ENCODE data around the gene AFTPH.

The AFTPH gene

DNA sequence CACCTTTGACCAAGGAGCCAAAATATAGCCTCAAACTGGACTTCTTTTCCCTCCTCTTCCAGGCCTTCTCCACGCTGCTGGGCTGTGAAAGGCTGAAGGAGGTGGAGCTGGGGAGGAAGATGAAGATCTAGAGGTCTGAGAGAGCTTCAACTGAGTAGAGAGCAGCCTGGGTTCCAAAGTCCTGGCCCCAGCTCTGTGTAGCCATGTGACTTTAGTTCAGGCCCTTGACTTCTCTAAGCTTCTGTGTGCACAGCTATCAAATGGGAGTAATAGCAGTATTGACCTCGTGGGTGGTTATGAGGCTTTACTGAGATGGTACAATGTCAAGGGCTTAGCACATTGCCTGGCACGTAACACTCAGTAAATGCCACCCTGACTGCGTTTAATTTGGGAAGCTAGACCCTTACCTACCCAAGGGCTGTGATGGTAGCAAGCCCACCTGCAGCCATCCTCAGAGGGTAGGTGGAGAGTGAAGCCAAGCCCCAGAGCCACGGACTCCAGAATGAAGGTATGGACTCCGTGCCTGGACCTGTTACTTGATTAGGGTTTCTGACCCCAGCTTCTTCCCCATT lies 91.2 kb downstream of the AFTPH start:
- no peak for DNase-seq

- DNase-seq, result no peak
Measured at GRCh38 chr2:64615844-64616536, 91.9 kb downstream of the AFTPH start.

DNA sequence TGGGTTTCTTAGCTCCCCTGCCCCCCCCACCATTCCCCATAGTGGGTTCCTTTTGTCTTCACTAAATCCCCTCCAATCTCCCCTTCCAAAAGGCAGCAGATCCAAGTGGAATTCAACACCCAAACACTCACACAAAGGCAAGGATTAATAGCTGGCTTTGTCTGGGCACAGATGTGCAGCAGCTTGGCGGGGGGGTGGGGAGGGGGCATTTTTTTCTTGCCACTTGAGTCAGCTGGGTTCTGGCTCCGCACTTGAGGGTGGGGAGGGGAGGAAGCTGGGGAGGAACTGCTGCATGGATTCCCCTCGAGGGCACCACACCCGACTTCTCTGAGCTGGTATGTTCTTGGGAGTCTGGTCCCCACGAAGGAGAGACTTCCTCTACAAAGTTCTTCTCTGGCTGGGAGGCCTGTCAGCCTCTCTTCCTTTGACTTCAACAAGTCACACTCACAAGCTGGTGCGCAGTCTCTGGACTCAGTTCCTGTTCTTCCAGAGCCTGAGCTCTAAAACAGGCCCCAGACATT lies 93.6 kb downstream of the AFTPH start:
- DNase-seq, result no peak

DNA sequence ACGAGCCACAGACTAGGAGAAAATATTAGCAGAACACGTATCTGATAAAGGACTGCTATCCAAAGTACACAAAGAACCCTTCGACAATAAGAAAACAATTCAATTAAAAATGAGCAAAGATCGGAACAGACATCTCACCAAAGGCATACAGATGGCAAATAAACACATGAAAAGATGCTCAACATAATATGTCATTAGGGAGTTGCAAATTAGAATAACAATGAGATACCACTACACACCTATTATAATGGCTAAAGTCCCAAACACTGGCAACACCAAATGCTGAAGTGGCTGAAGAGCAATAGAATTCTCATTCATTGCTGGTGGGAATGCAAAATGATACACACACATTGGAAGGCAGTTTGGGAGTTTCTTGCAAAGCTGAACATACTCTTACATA lies 96.5 kb downstream of the AFTPH start:
- no peak for DNase-seq

- DNase-seq, result no peak
Measured at GRCh38 chr2:64622443-64623241, 98.5 kb downstream of the AFTPH start.

DNA sequence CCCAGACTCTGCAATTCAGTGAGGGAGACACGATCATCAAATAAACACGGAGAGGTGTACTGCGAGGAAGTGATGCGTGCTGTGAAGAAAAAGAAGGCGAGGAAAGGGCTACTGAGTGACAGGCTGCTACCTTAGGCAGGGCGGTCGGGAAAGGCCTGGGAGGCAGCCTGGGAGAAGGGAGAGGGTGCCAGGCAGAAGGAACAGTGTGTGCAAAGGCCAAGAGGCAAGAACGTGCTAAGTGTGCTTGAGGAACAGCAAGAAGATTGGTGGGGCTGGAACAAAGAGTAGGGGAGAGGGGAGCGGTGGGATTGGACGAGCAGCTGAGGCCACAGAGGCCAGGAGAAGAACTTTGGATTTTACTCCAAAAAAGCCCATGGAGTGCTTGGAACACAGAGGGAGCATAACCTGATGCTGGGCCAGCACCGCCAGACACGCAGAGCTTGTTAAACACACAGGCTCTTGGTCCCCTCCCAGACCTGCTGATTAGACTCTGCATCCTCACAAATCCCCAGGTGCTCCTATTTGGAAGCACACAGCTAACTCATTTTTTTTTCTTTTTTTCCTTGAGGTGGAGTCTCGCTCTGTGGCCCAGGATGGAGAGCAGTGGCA lies 99.2 kb downstream of the AFTPH start:
- DNase-seq, result no peak

DNA sequence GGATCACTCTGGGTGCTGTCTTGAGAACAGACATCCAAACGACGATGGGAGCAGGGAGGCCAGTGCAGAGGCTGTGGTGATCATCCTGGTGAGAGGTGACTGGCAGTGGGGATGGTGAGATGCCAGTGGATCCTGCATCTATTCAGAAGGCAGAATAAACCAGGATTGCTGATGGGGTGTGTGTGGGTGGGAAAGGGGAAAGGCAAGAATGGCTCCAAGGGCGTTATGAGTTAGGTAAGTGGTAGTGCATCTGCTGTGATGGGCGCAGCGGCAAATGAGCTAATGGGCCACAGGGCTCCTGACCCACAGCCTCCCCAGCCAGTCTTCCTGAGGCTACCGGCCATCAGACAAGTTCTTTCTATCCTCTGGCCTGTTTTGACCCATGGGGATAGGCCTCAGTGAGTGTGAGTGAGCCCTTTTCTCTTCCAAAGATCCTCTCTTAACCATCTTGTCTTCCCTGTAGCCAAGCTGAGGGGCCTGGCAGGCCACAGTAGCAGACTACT lies 100.0 kb downstream of the AFTPH start:
- no peak for DNase-seq

- no peak for DNase-seq
Measured at GRCh38 chr2:64624862-64625261, 100.7 kb downstream of the AFTPH start.

GRCh38 chr2:64625299-64626145 lies 101.4 kb downstream of the AFTPH start:
- DNase-seq, result no peak

DNA sequence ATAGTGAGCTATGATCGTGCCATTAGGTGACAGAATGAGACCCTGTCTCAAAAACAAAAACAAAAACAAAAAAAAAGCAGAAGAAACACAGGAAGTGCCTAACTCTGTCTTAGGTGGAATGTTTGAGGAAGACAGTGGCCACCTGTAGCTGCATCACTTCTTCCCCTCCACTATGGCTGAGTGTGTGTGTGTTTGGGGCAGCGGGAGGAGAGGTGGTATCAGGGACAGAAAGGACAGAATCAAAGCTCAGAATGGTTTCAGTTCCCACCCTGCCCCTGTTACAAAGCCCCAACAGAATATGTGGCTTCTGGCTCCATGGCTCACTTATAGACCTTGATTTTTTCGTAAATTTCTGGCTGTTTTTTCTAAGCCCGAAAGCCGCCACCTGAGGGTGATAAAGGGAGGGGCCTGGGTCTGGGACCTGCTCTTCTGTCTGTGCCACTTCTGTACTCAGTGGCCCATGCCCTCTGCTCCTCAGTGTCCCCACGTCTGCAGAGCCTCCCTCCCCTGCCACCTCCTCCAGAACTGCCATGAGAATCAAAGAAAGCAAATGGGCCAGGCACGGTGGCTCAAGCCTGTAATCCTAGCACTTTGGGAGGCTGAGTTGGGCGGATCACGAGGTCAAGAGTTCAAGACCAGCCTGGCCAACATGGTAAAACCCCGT lies 102.2 kb downstream of the AFTPH start:
- DNase-seq, result no peak

GRCh38 chr2:64626963-64627760 lies 103.0 kb downstream of the AFTPH start:
- peak; percentile 78 for DNase-seq

- no peak for DNase-seq
Measured at GRCh38 chr2:64627860-64628841, 104.0 kb downstream of the AFTPH start.

DNA sequence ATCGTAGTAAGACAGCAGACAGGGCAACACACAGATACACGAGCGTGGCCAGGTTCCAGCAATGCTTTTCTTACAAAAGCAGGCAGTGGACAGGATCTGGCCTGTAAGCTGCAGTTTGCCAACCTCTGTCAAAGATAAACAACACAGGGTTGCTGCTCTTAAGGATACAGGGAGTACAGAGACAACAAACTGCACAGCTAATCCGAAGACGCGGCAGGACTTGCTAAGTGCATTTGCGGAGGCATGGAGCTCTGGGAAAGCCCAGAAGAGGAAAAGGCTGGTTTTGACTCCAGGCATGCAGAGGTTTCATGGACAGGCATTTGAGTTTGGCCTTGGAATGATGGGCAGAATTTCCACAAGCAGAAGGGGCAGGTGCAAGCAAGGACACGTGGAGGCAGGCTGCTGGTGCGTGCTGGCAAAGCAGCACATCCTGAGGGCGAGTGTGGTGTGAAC lies 105.2 kb downstream of the AFTPH start:
- DNase-seq, result peak; percentile 16

GRCh38 chr2:64629875-64630274 lies 105.7 kb downstream of the AFTPH start:
- no peak for DNase-seq

GRCh38 chr2:64630752-64631151 lies 106.6 kb downstream of the AFTPH start:
- no peak for DNase-seq

DNA sequence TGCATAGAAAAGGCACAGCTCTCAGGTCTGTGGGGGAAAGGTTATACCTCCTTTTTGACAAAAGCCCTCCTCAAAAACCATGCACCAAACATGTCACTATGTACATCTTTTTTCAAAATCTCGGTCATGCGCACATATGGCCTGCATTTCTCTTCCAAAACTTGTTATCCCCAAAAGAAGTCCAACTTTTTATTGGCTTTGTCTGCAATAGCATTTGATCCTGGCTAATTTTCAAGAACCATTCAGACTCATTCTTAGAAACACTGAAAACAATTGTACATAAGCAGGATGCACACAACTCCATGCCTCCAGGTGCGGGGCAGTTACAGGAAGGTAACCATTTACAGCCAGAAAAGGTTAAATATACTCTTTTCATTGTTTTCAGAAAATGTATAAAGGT lies 107.6 kb downstream of the AFTPH start:
- DNase-seq, result no peak

DNA sequence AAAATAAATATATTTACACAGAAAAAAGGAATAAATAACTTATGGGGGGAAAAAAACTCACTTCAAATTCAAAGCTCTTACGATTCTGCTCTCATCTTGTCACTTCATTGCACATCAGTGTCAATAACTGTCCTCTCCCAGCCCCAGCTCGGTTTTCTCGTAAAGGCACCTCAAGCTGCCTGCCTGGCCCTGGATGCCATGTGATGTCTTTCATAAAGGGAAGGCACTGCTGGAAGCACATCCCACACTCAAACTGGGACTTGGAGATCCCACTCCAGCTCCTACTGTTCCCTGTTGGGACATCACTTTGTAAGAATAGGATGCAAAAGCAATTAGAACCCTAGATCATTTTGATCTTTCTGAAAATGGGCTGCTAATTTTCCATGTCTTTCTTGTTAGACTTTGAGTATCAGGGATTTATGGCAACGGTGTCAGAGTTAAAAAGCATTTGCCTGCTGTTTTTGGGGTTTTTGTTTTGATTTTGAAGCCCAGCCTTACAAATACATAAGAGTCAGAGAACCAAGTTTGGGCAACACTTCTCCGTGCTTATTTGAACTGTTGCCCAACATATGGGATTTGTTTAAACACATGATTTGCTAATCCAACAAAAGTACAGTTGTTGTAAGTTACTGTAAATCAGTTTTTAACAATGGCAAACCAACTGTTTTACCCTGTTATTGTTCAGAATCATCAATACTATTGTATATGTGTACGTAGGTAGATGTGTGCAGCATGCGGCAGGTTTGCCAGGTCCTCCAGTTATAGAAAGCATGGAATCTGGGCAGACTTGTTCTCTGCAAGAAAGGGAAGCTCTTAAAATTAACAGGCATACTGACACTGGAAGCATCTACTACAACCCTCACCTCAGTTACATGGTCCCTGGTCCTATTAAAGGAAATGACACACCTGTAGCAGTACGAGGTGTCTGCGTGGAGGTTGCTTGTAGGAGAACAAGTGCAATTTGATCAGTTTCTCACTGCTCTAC lies 109.0 kb downstream of the AFTPH start:
- DNase-seq, result no peak
